ENCODE data around the gene DENND5A. TPM values are rescaled to one million over a fixed set of nuclear protein-coding genes. Genes with fewer than 3 reads are reported as not detected.

The DENND5A gene
- total and polyA plus RNA-seq, 2 of the 8 experiments (the other 6 are each of a cell fraction or from before 2014, with no cell fraction given), result 65.7 to 139 TPM

GRCh38 chr11:9310485-9311090 is 45.4 kb upstream of the DENND5A start (continued):
- no peak for TF ChIP-seq ASH2L (IDR thresholded peaks at IDR 0.05; ENCODE audit: low read length)
- TF ChIP-seq SAP30 (IDR thresholded peaks at IDR 0.05; ENCODE audit: insufficient read depth, insufficient replicate concordance, low read length), result no peak
- no peak for TF ChIP-seq SRF (IDR thresholded peaks at IDR 0.05; ENCODE audit: low read depth, low read length)
- TF ChIP-seq YY1 (IDR thresholded peaks at IDR 0.05; ENCODE audit: low read depth, low read length), result no peak
- TF ChIP-seq, protein P1, sequence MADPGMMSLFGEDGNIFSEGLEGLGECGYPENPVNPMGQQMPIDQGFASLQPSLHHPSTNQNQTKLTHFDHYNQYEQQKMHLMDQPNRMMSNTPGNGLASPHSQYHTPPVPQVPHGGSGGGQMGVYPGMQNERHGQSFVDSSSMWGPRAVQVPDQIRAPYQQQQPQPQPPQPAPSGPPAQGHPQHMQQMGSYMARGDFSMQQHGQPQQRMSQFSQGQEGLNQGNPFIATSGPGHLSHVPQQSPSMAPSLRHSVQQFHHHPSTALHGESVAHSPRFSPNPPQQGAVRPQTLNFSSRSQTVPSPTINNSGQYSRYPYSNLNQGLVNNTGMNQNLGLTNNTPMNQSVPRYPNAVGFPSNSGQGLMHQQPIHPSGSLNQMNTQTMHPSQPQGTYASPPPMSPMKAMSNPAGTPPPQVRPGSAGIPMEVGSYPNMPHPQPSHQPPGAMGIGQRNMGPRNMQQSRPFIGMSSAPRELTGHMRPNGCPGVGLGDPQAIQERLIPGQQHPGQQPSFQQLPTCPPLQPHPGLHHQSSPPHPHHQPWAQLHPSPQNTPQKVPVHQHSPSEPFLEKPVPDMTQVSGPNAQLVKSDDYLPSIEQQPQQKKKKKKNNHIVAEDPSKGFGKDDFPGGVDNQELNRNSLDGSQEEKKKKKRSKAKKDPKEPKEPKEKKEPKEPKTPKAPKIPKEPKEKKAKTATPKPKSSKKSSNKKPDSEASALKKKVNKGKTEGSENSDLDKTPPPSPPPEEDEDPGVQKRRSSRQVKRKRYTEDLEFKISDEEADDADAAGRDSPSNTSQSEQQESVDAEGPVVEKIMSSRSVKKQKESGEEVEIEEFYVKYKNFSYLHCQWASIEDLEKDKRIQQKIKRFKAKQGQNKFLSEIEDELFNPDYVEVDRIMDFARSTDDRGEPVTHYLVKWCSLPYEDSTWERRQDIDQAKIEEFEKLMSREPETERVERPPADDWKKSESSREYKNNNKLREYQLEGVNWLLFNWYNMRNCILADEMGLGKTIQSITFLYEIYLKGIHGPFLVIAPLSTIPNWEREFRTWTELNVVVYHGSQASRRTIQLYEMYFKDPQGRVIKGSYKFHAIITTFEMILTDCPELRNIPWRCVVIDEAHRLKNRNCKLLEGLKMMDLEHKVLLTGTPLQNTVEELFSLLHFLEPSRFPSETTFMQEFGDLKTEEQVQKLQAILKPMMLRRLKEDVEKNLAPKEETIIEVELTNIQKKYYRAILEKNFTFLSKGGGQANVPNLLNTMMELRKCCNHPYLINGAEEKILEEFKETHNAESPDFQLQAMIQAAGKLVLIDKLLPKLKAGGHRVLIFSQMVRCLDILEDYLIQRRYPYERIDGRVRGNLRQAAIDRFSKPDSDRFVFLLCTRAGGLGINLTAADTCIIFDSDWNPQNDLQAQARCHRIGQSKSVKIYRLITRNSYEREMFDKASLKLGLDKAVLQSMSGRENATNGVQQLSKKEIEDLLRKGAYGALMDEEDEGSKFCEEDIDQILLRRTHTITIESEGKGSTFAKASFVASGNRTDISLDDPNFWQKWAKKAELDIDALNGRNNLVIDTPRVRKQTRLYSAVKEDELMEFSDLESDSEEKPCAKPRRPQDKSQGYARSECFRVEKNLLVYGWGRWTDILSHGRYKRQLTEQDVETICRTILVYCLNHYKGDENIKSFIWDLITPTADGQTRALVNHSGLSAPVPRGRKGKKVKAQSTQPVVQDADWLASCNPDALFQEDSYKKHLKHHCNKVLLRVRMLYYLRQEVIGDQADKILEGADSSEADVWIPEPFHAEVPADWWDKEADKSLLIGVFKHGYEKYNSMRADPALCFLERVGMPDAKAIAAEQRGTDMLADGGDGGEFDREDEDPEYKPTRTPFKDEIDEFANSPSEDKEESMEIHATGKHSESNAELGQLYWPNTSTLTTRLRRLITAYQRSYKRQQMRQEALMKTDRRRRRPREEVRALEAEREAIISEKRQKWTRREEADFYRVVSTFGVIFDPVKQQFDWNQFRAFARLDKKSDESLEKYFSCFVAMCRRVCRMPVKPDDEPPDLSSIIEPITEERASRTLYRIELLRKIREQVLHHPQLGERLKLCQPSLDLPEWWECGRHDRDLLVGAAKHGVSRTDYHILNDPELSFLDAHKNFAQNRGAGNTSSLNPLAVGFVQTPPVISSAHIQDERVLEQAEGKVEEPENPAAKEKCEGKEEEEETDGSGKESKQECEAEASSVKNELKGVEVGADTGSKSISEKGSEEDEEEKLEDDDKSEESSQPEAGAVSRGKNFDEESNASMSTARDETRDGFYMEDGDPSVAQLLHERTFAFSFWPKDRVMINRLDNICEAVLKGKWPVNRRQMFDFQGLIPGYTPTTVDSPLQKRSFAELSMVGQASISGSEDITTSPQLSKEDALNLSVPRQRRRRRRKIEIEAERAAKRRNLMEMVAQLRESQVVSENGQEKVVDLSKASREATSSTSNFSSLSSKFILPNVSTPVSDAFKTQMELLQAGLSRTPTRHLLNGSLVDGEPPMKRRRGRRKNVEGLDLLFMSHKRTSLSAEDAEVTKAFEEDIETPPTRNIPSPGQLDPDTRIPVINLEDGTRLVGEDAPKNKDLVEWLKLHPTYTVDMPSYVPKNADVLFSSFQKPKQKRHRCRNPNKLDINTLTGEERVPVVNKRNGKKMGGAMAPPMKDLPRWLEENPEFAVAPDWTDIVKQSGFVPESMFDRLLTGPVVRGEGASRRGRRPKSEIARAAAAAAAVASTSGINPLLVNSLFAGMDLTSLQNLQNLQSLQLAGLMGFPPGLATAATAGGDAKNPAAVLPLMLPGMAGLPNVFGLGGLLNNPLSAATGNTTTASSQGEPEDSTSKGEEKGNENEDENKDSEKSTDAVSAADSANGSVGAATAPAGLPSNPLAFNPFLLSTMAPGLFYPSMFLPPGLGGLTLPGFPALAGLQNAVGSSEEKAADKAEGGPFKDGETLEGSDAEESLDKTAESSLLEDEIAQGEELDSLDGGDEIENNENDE (IDR thresholded peaks at IDR 0.05; ENCODE audit: insufficient replicate concordance, low read length), result no peak

All from H1 (cell line).